ENCODE data around the gene RGS19.

- TF ChIP-seq CTCF (IDR thresholded peaks at IDR 0.05) (no peak), POLR2AphosphoS5 (IDR thresholded peaks at IDR 0.05) (no peak), EP300 (IDR thresholded peaks at IDR 0.05) (no peak), POLR2A (IDR thresholded peaks at IDR 0.05) (no peak)
Observed at GRCh38 chr20:64037199-64037497, 42.2 kb downstream of the RGS19 start.

Data from gastroesophageal sphincter (tissue), 3 donors.